H1 (cell line): ENCODE measurements around the gene ATP6V0A1. TPM values are rescaled to one million over a fixed set of nuclear protein-coding genes. Genes with fewer than 3 reads are reported as not detected.

ENCODE experiments used
- BCL11A ChIP-seq, 2 experiments: IDR thresholded peaks; one replicate each; pipeline ENCODE4 v1.6.1; 2011; ENCODE audit warnings: low read depth in 2 of 2, low read length in 2 of 2, mild to moderate bottlenecking in 2 of 2
- BRCA1 ChIP-seq: IDR thresholded peaks from 2 replicates; pipeline ENCODE4 v1.6.1; 2012; ENCODE audit warnings: low read depth, low read length, improper control_type of control experiment
- CEBPB ChIP-seq: IDR thresholded peaks from 2 replicates; pipeline ENCODE4 v1.6.1; 2012; ENCODE audit warnings: low read depth, low read length
- CHD1 ChIP-seq: IDR thresholded peaks from 2 replicates; pipeline ENCODE4 v1.6.1; 2012; ENCODE audit warnings: low read depth, low read length, improper control_type of control experiment
- CTBP2 ChIP-seq: IDR thresholded peaks from 2 replicates; pipeline ENCODE4 v1.7.0; 2011; ENCODE audit warnings: borderline replicate concordance, mild to moderate bottlenecking, moderate library complexity, mixed read lengths, low read length; ENCODE audit not compliant: insufficient read depth, insufficient read length
- FOSL1 ChIP-seq: IDR thresholded peaks from 2 replicates; pipeline ENCODE4 v1.6.1; 2011; ENCODE audit warnings: mild to moderate bottlenecking, low read depth, low read length, moderate library complexity; ENCODE audit not compliant: insufficient read depth
- GABPA ChIP-seq: IDR thresholded peaks from 2 replicates; pipeline ENCODE4 v1.6.1; 2011; ENCODE audit warnings: mild to moderate bottlenecking, low read length, moderate library complexity, borderline replicate concordance; ENCODE audit not compliant: insufficient read depth
- GTF2F1 ChIP-seq: IDR thresholded peaks from 2 replicates; pipeline ENCODE4 v1.6.1; 2012; ENCODE audit warnings: low read depth, low read length, improper control_type of control experiment, borderline replicate concordance
- RFX5 ChIP-seq: IDR thresholded peaks from 2 replicates; pipeline ENCODE4 v1.6.1; 2011; ENCODE audit warnings: low read depth, low read length, improper control_type of control experiment, borderline replicate concordance
- RXRA ChIP-seq: IDR thresholded peaks from 2 replicates; pipeline ENCODE4 v1.6.1; 2011; ENCODE audit warnings: low read depth, mild to moderate bottlenecking, low read length, moderate library complexity; ENCODE audit not compliant: insufficient read depth
- SIRT6 ChIP-seq: IDR thresholded peaks from one replicate; pipeline ENCODE4 v1.7.1; 2012; ENCODE audit warnings: low read length, inconsistent platforms
- SP4 ChIP-seq: IDR thresholded peaks from 2 replicates; pipeline ENCODE4 v1.6.1; 2012; ENCODE audit warnings: low read length, inconsistent platforms
- TAF1 ChIP-seq: IDR thresholded peaks from 2 replicates; pipeline ENCODE4 v1.6.1; 2011; ENCODE audit warnings: mild to moderate bottlenecking, low read depth, low read length
- ZNF274 ChIP-seq: IDR thresholded peaks from 2 replicates; pipeline ENCODE4 v1.7.0; 2012; ENCODE audit warnings: low read length, borderline replicate concordance; ENCODE audit errors: extremely low read depth
- polyA plus RNA-seq, 7 experiments: library from polyadenylated mRNA; depleted of rRNA in 3 of 7; stranded (reverse) in 5 of 7; unstranded in 2 of 7; fragments of >200 nt in 5 of 7; fragments of 200-250 nt in 2 of 7; gene quantifications; 1 replicate in 5 of 7; 2 replicates in 1 of 7; 4 replicates in 1 of 7; pipeline versions ENCODE4 v1.2.1 to v1.2.3, GENCODE V29; 2011 to 2013; ENCODE audit warnings: missing spikeins in 2 of 7, mixed read lengths in 2 of 7
- total RNA-seq: library from RNA; stranded (reverse); fragmentation: NEBNext Ultra II Directional; extraction: Animal tissue kit (Norgen Biotek cat#: 25700); gene quantifications from 2 replicates; pipeline ENCODE4 v1.2.1, GENCODE V29; 2021
- TF ChIP-seq, protein P1 (sequence below), 3 experiments: IDR thresholded peaks; 1 replicate in 2 of 3; 2 replicates in 1 of 3; pipeline versions ENCODE4 v1.5.1 to v1.6.1; 2011; ENCODE audit warnings: low read length in 3 of 3, mild to moderate bottlenecking in 3 of 3, inconsistent platforms in 2 of 3, low read depth in 1 of 3, moderate library complexity in 1 of 3; ENCODE audit not compliant: insufficient read depth in 1 of 3; ENCODE audit errors: control extremely low read depth in 1 of 3

Gene ATP6V0A1
- total and polyA plus RNA-seq, 2 of the 8 experiments (the other 6 are each of a cell fraction or from before 2014, with no cell fraction given): 55.3 to 63.4 TPM

- TF ChIP-seq, protein P1, sequence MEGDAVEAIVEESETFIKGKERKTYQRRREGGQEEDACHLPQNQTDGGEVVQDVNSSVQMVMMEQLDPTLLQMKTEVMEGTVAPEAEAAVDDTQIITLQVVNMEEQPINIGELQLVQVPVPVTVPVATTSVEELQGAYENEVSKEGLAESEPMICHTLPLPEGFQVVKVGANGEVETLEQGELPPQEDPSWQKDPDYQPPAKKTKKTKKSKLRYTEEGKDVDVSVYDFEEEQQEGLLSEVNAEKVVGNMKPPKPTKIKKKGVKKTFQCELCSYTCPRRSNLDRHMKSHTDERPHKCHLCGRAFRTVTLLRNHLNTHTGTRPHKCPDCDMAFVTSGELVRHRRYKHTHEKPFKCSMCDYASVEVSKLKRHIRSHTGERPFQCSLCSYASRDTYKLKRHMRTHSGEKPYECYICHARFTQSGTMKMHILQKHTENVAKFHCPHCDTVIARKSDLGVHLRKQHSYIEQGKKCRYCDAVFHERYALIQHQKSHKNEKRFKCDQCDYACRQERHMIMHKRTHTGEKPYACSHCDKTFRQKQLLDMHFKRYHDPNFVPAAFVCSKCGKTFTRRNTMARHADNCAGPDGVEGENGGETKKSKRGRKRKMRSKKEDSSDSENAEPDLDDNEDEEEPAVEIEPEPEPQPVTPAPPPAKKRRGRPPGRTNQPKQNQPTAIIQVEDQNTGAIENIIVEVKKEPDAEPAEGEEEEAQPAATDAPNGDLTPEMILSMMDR (IDR thresholded peaks at IDR 0.05; ENCODE audit: control extremely low read depth in 1 of 3, insufficient read depth in 1 of 3, low read depth in 1 of 3, low read length in 3 of 3): no peak
- TF ChIP-seq SP4: no peak
- no peak for TF ChIP-seq BCL11A (IDR thresholded peaks at IDR 0.05; ENCODE audit: low read depth in 2 of 2, low read length in 2 of 2)
- TF ChIP-seq BRCA1: peak; percentile 98
- TF ChIP-seq GABPA: peak; percentile 84; the same call in 1 of the 2 replicates
- no peak for TF ChIP-seq CHD1
- TF ChIP-seq CTBP2: no peak
- TF ChIP-seq FOSL1: no peak
- no peak for TF ChIP-seq ZNF274
- peak; percentile 79 for TF ChIP-seq TAF1
- no peak for TF ChIP-seq RFX5
- TF ChIP-seq RXRA: no peak
- no peak for TF ChIP-seq SIRT6
- TF ChIP-seq GTF2F1: no peak
- TF ChIP-seq CEBPB: no peak; the same call in 1 of the 2 replicates
These were observed 103.3 kb downstream of the ATP6V0A1 start, which contains the start of gene COASY (continued) for GRCh38 chr17:42561897-42562387.
